NCI-H1417 (cell line): ENCODE results near the gene FRS2.
A peak's percentile ranks its signal among the peaks of the same experiment; 100 is the strongest.
"Not testable (repeated sequence)": the region's sequence is repeated elsewhere in the genome, so short reads cannot be mapped to it uniquely, and the experiment has no call there.

ENCODE experiments used
- DNase-seq, 3 experiments: peaks; one replicate each; lab custom pipeline; 2025; lab: John Stamatoyannopoulos, UW

FRS2 gene

GRCh38 chr12:69470189-69471075, at the start of gene FRS2:
TSS of gene FRS2 (plus strand) at chr12:69470388. CDS start at chr12:69569031, 98,643 bp downstream.
- peak; percentile 90 to 95 (median 94) for DNase-seq

GRCh38 chr12:69421548-69421947, 48.6 kb upstream of the FRS2 start:
- no peak for DNase-seq

- DNase-seq = no peak
Observed at GRCh38 chr12:69423037-69423905, 46.9 kb upstream of the FRS2 start.

GRCh38 chr12:69425417-69425816, 44.8 kb upstream of the FRS2 start:
- DNase-seq = no peak

GRCh38 chr12:69428351-69429073, 41.7 kb upstream of the FRS2 start:
- peak in 1 of 3 experiments; percentile 43 for DNase-seq

GRCh38 chr12:69430942-69431590, 39.1 kb upstream of the FRS2 start:
- no peak for DNase-seq

- peak in 1 of 3 experiments; percentile 10 for DNase-seq
Observed at GRCh38 chr12:69431591-69432222, 38.5 kb upstream of the FRS2 start.

GRCh38 chr12:69433653-69434052, 36.5 kb upstream of the FRS2 start:
- DNase-seq = no peak

GRCh38 chr12:69435644-69436043, 34.5 kb upstream of the FRS2 start:
- peak in 1 of 3 experiments; percentile 42 for DNase-seq

GRCh38 chr12:69437073-69437472, 33.1 kb upstream of the FRS2 start:
- DNase-seq = no peak

- no peak for DNase-seq
Observed at GRCh38 chr12:69438539-69438938, 31.6 kb upstream of the FRS2 start.

GRCh38 chr12:69440016-69440415, 30.2 kb upstream of the FRS2 start:
- no peak for DNase-seq

- DNase-seq = no peak
Observed at GRCh38 chr12:69440886-69441285, 29.3 kb upstream of the FRS2 start.

GRCh38 chr12:69442894-69443293, 27.3 kb upstream of the FRS2 start:
- DNase-seq = no peak

- DNase-seq = no peak
Observed at GRCh38 chr12:69443916-69444315, 26.3 kb upstream of the FRS2 start.

GRCh38 chr12:69447892-69448291, 22.3 kb upstream of the FRS2 start:
- no peak for DNase-seq

GRCh38 chr12:69452598-69453132, 17.5 kb upstream of the FRS2 start:
- not testable (repeated sequence) for DNase-seq

GRCh38 chr12:69456239-69456638, 13.9 kb upstream of the FRS2 start:
- DNase-seq = no peak

- DNase-seq = no peak
Observed at GRCh38 chr12:69457433-69457832, 12.8 kb upstream of the FRS2 start.

- DNase-seq = no peak
Observed at GRCh38 chr12:69459477-69459876, 10.7 kb upstream of the FRS2 start.

- no peak for DNase-seq
Observed at GRCh38 chr12:69464428-69464827, 5.8 kb upstream of the FRS2 start.
